Neural cell (in vitro differentiated cells): ENCODE measurements around the gene SGO2. TPM values are rescaled to one million over a fixed set of nuclear protein-coding genes. Genes with fewer than 3 reads are reported as not detected.

Experiments
- H2AFZ ChIP-seq: fragments of 200-600, 300-800 bp; sonication (generic), shearing (Covaris generic); 2 replicates; pipeline ENCODE4 v1.6.0; 2014; ENCODE audit warnings: low read depth, mild to moderate bottlenecking, antibody characterized with exemption, low read length, moderate library complexity
- H3F3A ChIP-seq: fragments of 200-600 bp; shearing (Covaris generic); 2 replicates; pipeline ENCODE4 v1.6.1; 2016; ENCODE audit warnings: mild to moderate bottlenecking, moderate library complexity, mixed read lengths, antibody characterized with exemption, low read length; ENCODE audit not compliant: insufficient read depth, poor library complexity, severe bottlenecking
- H3K27ac ChIP-seq: fragments of 200-600, 300-800 bp; sonication (generic), shearing (Covaris generic); 2 replicates; pipeline ENCODE4 v1.5.1; 2014; ENCODE audit warnings: mild to moderate bottlenecking, low read length, moderate library complexity
- H3K27me3 ChIP-seq: fragments of 300-800, 200-600 bp; sonication (generic), shearing (Covaris generic); 2 replicates; pipeline ENCODE4 v1.6.0; 2014; ENCODE audit warnings: mild to moderate bottlenecking, low read depth, low read length, moderate library complexity; ENCODE audit not compliant: insufficient read depth
- H3K36me3 ChIP-seq: fragments of 300-800, 200-600 bp; sonication (generic), shearing (Covaris generic); 2 replicates; pipeline ENCODE4 v1.5.1; 2014; ENCODE audit warnings: mild to moderate bottlenecking, antibody characterized with exemption, low read length, moderate library complexity; ENCODE audit not compliant: insufficient read depth
- H3K4me2 ChIP-seq: fragments of 300-800, 200-600 bp; sonication (generic), shearing (Covaris generic); 2 replicates; pipeline ENCODE4 v1.6.0; 2014; ENCODE audit warnings: mild to moderate bottlenecking, low read length
- H3K4me3 ChIP-seq: fragments of 300-800, 200-600 bp; sonication (generic), shearing (Covaris generic); 2 replicates; pipeline ENCODE4 v1.5.1; 2014; ENCODE audit warnings: mild to moderate bottlenecking, low read length, moderate library complexity
- H3K79me2 ChIP-seq: fragments of 200-600 bp; shearing (Covaris generic); replicated peaks from 2 replicates; pipeline ENCODE4 v1.6.0; 2014; ENCODE audit warnings: mild to moderate bottlenecking, low read length, moderate library complexity; ENCODE audit not compliant: insufficient read depth
- H3K9ac ChIP-seq: fragments of 300-800, 200-600 bp; sonication (generic), shearing (Covaris generic); 2 replicates; pipeline ENCODE4 v1.6.1; 2016; ENCODE audit warnings: mild to moderate bottlenecking, low read length, mixed read lengths
- H3K9me2 ChIP-seq: fragments of 200-600 bp; shearing (Covaris generic); 2 replicates; pipeline ENCODE4 v1.6.1; 2016; ENCODE audit warnings: mild to moderate bottlenecking, low read length, mixed read lengths; ENCODE audit not compliant: insufficient read depth
- H3K9me3 ChIP-seq: fragments of 200-600, 300-800 bp; sonication (generic), shearing (Covaris generic); 2 replicates; pipeline ENCODE4 v1.6.1; 2016; ENCODE audit warnings: mild to moderate bottlenecking, mixed run types, low read length, moderate library complexity, mixed read lengths
- H4K20me1 ChIP-seq: fragments of 200-600 bp; shearing (Covaris generic); 2 replicates; pipeline ENCODE4 v1.6.1; 2016; ENCODE audit warnings: mild to moderate bottlenecking, mixed run types; ENCODE audit not compliant: insufficient read depth
- EP300 ChIP-seq: fragments of 450-650 bp; conservative IDR thresholded peaks from 2 replicates; pipeline ENCODE4 v1.6.1; 2014; ENCODE audit warnings: antibody characterized with exemption, mild to moderate bottlenecking, moderate library complexity; ENCODE audit not compliant: poor library complexity, severe bottlenecking
- EZH2 ChIP-seq: fragments of 200-600, 300-800 bp; shearing (Covaris generic), sonication (generic); IDR thresholded peaks from 2 replicates; pipeline ENCODE4 v1.6.1; 2014; ENCODE audit warnings: antibody characterized with exemption, low read length, borderline replicate concordance, mild to moderate bottlenecking; ENCODE audit not compliant: insufficient read depth, poor library complexity, severe bottlenecking
- MXI1 ChIP-seq: fragments of 450-650 bp; conservative IDR thresholded peaks from 2 replicates; pipeline ENCODE4 v1.6.1; 2014; ENCODE audit warnings: antibody characterized with exemption, mild to moderate bottlenecking; ENCODE audit not compliant: poor library complexity, severe bottlenecking
- POLR2AphosphoS5 ChIP-seq: IDR thresholded peaks from 2 replicates; pipeline ENCODE4 v1.6.1; 2012
- RAD21 ChIP-seq: fragments of 450-650 bp; conservative IDR thresholded peaks from 2 replicates; pipeline ENCODE4 v1.6.1; 2014; ENCODE audit warnings: antibody characterized with exemption, mild to moderate bottlenecking, moderate library complexity
- SMC3 ChIP-seq: fragments of 450-650 bp; conservative IDR thresholded peaks from 2 replicates; pipeline ENCODE4 v1.6.1; 2014; ENCODE audit warnings: antibody characterized with exemption, mild to moderate bottlenecking, moderate library complexity; ENCODE audit not compliant: poor library complexity
- TAF1 ChIP-seq: IDR thresholded peaks from 2 replicates; pipeline ENCODE4 v1.6.1; 2012; ENCODE audit warnings: low read depth
- polyA plus RNA-seq: library from polyadenylated mRNA; depleted of rRNA; stranded (reverse); fragments of >200 nt; gene quantifications from 2 replicates; pipeline ENCODE4 v1.2.3, GENCODE V29; 2014
- TF ChIP-seq, protein P1 (sequence below): fragments of 450-650 bp; IDR thresholded peaks from 2 replicates; pipeline ENCODE4 v1.5.1; 2014; ENCODE audit warnings: antibody characterized with exemption, mild to moderate bottlenecking, moderate library complexity; ENCODE audit not compliant: poor library complexity, severe bottlenecking
- TF ChIP-seq, protein P2 (sequence below): IDR thresholded peaks from 2 replicates; pipeline ENCODE4 v1.6.1; 2012; ENCODE audit warnings: borderline replicate concordance

Gene SGO2
- polyA plus RNA-seq, 1 donor from 2014 or later, result 0.73 TPM

DNA sequence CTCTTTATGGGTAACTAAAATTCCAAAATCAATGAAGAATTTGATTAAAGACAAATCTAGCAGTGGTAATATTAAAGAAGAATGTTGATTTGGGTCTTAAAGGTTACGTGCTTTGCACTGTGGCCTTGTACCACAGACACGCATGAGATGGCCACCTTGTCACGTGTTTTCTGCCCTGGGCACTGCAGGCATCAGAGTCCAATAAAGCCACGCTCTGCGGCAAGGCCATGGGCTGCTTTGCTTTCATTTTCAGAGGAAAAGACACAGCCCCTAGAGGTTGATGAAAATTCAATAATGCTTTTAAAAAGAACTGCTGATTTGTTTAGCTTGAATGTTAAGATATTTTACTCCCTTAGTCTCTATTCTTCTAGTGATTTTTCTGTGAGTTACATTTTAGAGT lies 90.2 kb downstream of the SGO2 start:
- H3K27me3 ChIP-seq, result no peaks in the 10 kb centered on the region
- H3K4me3 ChIP-seq, result no peak overlapping the region
- no peaks in the 10 kb centered on the region for H4K20me1 ChIP-seq
- no peaks in the 10 kb centered on the region for H3K9me3 ChIP-seq
- no peak overlapping the region for H2AFZ ChIP-seq
- no peak overlapping the region for H3K9ac ChIP-seq
- no peaks in the 10 kb centered on the region for H3K9me2 ChIP-seq
- no peaks in the 10 kb centered on the region for H3F3A ChIP-seq
- no peaks in the 10 kb centered on the region for H3K79me2 ChIP-seq
- TF ChIP-seq SMC3 (no peak), EZH2 (no peak), EP300 (no peak), MXI1 (no peak), RAD21 (no peak), POLR2AphosphoS5 (no peak), TAF1 (no peak)
- TF ChIP-seq, protein P1, sequence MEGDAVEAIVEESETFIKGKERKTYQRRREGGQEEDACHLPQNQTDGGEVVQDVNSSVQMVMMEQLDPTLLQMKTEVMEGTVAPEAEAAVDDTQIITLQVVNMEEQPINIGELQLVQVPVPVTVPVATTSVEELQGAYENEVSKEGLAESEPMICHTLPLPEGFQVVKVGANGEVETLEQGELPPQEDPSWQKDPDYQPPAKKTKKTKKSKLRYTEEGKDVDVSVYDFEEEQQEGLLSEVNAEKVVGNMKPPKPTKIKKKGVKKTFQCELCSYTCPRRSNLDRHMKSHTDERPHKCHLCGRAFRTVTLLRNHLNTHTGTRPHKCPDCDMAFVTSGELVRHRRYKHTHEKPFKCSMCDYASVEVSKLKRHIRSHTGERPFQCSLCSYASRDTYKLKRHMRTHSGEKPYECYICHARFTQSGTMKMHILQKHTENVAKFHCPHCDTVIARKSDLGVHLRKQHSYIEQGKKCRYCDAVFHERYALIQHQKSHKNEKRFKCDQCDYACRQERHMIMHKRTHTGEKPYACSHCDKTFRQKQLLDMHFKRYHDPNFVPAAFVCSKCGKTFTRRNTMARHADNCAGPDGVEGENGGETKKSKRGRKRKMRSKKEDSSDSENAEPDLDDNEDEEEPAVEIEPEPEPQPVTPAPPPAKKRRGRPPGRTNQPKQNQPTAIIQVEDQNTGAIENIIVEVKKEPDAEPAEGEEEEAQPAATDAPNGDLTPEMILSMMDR, result no peak
- TF ChIP-seq, protein P2, sequence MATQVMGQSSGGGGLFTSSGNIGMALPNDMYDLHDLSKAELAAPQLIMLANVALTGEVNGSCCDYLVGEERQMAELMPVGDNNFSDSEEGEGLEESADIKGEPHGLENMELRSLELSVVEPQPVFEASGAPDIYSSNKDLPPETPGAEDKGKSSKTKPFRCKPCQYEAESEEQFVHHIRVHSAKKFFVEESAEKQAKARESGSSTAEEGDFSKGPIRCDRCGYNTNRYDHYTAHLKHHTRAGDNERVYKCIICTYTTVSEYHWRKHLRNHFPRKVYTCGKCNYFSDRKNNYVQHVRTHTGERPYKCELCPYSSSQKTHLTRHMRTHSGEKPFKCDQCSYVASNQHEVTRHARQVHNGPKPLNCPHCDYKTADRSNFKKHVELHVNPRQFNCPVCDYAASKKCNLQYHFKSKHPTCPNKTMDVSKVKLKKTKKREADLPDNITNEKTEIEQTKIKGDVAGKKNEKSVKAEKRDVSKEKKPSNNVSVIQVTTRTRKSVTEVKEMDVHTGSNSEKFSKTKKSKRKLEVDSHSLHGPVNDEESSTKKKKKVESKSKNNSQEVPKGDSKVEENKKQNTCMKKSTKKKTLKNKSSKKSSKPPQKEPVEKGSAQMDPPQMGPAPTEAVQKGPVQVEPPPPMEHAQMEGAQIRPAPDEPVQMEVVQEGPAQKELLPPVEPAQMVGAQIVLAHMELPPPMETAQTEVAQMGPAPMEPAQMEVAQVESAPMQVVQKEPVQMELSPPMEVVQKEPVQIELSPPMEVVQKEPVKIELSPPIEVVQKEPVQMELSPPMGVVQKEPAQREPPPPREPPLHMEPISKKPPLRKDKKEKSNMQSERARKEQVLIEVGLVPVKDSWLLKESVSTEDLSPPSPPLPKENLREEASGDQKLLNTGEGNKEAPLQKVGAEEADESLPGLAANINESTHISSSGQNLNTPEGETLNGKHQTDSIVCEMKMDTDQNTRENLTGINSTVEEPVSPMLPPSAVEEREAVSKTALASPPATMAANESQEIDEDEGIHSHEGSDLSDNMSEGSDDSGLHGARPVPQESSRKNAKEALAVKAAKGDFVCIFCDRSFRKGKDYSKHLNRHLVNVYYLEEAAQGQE, result no peak
- H3K4me2 ChIP-seq, result no peak overlapping the region
- H3K27ac ChIP-seq, result no peak overlapping the region
- H3K36me3 ChIP-seq, result no peaks in the 10 kb centered on the region

DNA sequence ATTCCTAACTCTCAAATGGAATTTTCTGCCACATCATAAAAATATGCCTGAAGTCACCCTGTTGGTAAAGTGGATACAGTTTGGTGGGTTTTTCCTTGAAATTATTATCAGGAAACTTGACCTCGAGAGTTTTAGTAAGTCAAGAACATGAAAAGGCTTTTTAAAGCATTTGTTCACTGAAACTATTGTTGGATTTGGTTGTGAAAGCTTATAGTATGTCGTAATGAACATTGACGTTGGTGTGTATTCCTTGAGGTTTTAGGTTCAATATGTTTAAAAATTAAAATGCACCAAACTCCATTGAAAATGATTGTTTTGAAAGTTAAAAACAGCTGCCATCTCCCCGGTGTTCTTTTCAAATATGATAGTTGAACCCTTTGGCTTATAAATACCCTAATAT lies 90.6 kb downstream of the SGO2 start:
- no peak overlapping the region for H3K27ac ChIP-seq
- H3K9ac ChIP-seq, result no peak overlapping the region
- no peaks in the 10 kb centered on the region for H3K79me2 ChIP-seq
- H3K4me3 ChIP-seq, result no peak overlapping the region
- H3K4me2 ChIP-seq, result no peak overlapping the region
- no peaks in the 10 kb centered on the region for H3K9me3 ChIP-seq
- no peaks in the 10 kb centered on the region for H3K36me3 ChIP-seq
- no peaks in the 10 kb centered on the region for H4K20me1 ChIP-seq
- H3K9me2 ChIP-seq, result no peaks in the 10 kb centered on the region
- no peaks in the 10 kb centered on the region for H3K27me3 ChIP-seq
- TF ChIP-seq, protein P2, result no peak
- TF ChIP-seq POLR2AphosphoS5, result no peak
- TF ChIP-seq, protein P1, result no peak
- no peak for TF ChIP-seq MXI1
- no peak for TF ChIP-seq EZH2
- TF ChIP-seq TAF1, result no peak
- TF ChIP-seq RAD21, result no peak
- TF ChIP-seq EP300, result no peak
- no peak for TF ChIP-seq SMC3
- no peak overlapping the region for H2AFZ ChIP-seq
- no peaks in the 10 kb centered on the region for H3F3A ChIP-seq
